Embryonic facial prominence (tissue), 1 donor: ENCODE measurements around the gene RAPGEF2.
"Not testable (repeated sequence)": the region's sequence is repeated elsewhere in the genome, so short reads cannot be mapped to it uniquely, and the experiment has no call there.

Source experiments
- DNase-seq: peaks from one replicate; pipeline ENCODE4 v3.0.0-alpha.2; 2016; ENCODE audit errors: extremely low spot score

The RAPGEF2 gene

DNA sequence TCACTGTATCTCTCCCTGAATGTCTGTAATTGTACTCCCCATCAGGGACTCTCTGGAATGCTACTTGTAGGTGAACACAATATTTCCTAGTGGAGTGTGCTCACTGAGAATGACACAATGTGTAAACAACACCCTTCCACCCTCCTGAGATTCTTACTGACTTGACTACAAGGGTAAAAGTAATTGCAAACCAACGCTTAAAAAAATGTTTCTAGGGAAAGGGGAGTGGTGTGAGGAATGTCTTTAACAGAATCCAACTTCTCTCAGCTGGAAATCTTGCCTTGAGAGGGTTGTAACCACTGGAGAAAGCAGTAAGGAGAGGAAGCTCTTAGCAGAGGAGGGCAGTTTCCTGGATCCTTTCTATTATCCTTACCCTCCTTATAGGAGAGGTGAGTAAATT is 5.1 kb upstream of the RAPGEF2 start:
- no peak for DNase-seq

DNA sequence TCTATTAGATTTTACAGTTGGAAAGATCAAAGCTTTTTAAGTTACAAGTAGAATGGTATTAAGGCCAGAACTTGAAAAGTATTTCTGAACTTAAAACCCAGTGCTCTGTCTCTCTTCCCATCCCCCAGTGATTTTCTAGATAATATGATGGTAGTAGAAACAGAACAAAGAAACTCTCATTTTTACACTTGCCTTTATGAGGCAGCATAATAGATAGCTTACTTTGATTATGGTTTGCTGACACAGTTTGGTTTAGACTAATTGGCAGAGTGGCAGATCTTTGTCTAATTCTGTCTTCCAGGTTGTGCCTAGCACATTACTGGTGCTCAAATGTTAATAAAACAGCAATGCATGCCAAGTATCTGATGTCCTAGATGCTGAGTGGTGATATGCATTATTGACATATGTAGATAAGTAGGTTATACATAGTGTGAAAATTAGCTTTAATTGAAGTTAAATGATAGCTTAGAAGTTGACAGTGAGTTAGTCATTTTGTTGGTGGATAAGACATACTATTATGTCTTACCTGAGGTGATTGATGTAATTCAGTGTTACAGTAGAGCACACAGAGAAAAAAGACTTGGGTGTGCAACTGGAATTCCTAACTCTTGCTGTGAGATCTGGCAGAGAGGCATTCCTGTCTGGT is 4.3 kb upstream of the RAPGEF2 start:
- no peak for DNase-seq

DNA sequence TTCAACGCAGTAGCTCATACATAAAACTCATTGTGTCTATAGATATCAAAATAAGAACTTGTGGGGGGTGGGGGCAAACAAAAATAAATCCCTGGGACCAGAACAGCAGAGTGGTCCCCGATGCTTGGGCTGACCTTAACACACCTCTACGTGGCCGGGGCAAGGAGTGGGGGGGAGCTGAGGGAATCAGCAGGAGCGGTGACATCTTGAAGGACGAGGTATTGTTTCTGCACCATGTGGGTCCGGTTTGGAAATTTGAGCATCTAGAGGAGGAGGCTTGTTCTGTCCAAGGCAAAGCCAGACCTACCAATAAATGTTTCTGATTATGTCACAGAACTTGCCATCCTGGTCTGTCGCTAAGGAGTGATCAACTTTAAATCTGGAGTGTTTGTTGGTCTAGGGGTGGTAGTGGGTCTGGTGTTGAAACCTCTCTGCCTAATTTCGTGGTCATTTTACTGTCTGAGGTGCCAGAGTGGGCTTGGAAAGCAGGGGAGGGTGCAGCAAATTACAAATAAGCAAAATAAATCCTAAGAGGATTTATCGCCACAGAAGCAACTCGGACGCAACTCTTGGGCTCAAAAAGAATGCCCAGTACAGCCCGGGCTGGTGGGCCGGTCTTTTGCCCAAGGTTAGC is 774 bp upstream of the RAPGEF2 start:
- DNase-seq: no peak

DNA sequence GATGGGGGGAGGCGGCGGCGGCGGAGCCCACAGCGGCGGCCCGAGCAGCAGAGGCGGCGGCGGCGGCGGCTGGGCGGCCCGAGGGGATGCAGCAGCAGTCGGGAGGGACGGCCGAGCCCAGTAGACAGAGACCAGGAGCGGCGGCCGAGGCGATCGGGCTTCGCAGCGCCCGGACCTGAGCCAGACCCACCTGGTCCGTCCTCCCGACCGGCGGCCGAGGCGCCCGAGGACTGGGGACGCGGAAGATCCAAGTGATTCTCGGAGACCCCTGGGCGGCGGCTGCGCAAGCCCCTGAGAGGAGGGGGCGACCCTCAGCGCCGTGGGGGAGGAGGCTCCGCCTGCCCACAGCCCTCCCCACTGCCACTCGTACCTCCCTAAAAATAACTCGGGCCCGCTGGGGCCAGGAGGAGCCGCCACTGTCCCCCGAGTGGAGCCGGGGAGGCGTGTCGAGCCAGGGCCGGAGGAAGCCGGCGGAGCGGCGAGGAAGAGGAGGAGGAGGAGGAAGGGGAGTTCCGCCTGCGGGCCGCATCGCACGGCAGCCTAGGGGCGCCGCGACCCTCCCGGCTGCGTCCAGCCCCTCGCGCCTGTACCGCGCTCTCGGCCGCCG is 608 bp downstream of the RAPGEF2 start:
- no peak for DNase-seq

DNA sequence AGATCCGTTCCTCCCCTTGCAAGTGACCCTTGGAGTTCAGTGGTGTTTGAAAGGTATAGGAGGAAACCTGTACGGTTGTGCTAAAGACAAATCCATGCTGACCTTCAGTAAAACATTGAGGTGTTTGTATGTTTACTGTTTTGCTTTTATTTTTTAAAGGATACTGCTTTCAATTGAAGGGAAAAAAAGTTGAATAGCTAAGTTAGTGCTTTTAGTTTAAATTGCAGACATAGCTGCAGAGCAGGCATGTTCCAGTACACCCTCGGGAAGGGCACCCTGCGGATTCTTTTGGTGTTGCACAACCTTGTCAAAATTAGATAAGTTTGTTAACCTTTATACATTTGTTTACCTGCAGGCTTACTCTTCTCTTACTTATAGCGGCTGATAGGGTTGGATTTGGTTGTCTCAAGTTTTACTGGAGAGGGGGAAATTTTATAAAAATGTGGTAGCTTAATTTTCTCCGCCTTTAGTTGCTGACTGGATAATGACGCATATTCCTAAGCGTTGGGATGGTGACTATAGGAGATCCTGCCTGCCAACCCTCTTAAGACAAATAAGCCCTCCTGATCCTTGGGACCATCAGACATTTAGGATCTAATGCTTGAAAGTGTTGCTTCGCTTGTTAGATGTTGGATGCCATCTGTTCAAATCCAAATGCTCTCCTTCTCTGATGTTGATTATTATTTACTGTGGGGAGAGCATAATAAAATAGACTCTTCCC is 2.0 kb downstream of the RAPGEF2 start:
- no peak for DNase-seq

DNA sequence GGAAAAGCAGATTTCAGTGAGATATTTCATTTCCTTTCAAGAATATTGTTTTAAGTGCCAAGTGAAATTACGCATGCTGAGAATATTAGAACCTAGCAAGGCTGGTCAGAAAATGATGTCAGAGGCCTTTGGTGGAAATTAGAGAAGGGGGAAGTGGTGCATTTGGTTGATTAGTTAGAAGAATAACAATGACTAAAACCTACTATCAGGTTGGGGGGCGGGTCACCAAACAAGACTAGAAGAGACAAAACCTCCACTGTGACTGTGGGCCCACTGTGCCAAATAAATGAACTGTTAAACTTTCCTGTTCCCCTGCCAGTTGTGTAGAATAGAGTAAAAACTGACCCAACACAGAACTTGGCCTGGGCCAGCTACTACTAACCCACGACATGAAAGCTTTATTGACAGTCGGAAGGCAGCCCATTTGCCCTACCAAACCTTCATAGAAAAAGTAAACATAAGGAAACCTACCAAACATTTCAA is 2.9 kb downstream of the RAPGEF2 start:
- DNase-seq: no peak

DNA sequence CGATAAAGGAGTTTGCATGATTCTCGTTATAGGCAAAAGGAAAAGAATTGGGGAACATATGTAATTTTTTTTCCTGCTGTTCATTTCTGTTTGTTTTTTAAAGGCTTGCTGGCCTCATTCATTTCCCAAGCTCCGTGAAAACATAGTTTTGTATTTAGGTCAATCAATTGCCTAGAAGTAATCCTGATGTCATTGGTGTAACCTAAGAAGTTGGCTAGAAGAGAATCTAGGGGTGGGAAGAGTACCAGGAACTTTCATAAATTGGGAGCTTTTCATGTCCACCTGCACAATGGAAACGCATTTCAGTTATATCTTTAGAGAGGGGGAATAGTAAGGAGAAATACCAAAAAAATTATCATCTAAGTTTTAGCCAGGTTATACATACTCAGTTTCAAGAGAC is 3.8 kb downstream of the RAPGEF2 start:
- DNase-seq: no peak

DNA sequence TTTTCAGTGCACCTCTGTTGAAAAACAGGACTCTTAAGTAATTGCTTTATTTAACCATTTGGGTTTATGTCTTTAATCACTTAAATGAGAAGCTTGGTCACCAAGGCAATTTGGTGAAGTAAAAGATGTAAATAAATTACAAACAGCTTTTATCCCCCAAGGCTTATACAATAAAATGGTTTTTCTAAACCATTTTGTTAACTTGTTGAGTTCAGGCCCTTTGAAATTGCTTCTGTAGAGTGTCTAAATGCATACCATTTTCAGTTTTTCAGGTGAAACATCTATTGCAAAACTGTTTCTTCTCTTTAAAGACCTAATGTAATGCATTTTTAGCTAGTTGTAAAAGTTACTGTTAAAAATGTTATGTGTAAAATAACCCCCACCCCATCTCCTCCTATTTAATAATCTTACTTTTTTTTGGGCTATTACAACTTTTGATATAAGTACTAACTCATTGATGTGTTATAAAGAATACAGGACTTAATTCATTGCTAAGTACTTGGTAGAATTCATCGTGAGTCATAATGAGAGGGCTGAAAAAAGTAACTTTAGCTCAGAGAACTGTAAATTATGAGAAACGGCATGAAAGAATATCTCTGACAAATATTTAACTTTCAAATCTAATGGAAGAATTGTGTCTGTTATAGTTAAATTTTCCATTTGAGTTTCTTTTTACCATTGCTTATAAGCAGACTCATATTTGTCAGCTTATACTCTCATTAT is 4.5 kb downstream of the RAPGEF2 start:
- no peak for DNase-seq

DNA sequence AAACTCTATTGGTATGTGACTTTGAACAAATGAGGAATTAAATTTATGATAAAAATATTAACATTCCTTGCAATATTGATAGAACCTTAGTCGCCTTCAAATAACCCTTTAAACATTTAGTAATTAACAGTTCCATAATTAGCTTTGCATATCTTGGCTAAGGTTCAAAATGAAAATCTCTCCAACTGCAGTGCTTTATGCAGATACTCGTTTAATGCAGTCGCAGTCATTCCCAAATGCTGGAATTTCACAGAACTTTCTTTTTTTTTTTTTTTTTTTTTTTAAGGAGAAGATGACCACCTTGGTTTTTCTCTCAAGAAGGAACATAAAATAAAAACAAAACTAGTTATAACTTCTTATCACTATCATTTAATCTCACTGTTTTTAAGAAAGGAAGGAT is 5.2 kb downstream of the RAPGEF2 start:
- no peak for DNase-seq

DNA sequence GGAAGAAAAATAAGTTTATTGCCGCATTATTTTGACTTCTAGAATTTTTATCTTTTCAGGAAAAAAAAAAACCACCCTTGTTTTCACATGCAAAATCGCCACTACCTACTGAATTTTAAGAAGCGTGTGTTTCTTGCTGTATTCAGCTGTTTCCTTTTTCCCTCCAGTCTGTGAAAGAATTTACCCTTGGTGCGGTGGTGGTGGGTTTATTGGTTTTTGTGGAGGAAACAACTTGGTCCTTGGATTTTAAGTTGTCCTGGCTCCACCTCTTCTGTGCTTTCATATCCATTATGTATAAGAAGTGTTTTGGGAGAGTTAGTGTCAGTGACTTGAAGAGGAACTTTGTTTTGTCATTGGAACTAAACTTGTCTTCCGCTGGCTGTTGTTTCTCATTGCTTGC is 8.1 kb downstream of the RAPGEF2 start:
- DNase-seq: no peak

DNA sequence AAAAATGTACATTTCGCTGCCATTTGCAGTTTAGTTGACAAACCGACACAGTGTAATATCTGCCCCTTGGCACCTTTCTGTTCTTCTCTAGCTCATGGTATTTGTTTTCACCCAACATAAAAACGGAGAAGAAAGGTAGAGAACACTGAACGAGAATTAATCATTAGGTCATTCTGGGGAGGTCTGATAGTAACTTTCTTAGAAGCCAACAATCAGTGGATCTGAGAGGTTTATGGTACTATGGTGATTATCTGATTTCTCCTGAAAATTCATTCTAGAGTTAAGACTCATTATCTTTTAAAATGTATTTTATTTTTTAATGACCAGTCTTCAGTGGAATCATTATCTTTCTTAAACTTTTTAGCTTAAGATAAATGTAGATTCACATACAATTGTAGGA is 8.5 kb downstream of the RAPGEF2 start:
- DNase-seq: no peak

DNA sequence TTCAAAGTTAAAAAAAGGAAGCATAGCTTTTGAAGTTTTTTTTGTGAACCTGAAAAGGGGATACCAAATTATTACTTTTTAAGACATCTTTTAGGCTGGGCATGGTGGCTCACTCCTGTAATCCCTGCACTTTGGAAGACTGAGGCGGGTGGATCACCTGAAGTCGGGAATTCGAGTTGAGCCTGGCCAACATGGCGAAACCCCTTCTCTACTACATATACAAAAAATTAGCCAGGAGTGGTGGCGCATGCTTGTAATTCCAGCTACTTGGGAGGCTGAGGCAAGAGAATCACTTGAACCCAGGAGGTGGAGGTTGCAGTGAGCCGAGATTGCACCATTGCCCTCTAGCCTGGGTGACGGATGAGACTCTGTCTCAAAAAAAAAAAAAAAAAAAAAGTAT is 10.5 kb downstream of the RAPGEF2 start:
- not testable (repeated sequence) for DNase-seq

DNA sequence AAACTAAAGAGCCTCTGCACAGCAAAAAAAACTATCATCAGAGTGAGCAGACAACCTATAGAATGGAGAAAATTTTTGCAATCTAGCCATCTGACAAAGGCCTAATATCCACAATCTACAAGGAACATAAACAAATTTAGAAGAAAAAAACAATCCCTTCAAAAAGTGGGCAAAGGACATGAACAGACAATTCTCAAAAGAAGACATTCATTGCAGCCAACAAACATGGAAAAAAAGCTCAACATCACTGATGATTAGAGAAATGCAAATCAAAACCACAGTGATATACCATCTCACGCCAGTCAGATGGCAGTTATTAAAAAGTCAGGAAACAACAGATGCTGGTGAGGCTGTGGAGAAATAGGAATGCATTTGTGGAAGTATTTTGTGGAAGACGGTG is 13.2 kb downstream of the RAPGEF2 start:
- not testable (repeated sequence) for DNase-seq

DNA sequence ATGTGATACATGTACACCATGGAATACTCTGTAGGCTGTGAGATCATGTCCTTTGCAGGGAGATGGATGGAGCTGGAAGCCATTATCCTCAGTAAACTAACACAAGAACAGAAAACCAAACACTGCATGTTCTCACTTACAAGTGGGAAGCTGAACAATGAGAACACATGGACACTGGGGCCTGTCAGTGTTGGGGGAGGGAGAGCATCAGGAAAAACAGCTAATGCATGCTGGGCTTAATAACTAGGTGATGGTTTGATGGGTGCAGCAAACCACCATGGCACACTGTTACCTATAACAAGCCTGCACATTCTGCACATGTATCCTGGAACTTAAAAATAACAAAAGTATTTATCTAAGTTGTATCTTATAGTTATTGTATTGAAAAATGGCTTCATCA is 13.8 kb downstream of the RAPGEF2 start:
- not testable (repeated sequence) for DNase-seq

DNA sequence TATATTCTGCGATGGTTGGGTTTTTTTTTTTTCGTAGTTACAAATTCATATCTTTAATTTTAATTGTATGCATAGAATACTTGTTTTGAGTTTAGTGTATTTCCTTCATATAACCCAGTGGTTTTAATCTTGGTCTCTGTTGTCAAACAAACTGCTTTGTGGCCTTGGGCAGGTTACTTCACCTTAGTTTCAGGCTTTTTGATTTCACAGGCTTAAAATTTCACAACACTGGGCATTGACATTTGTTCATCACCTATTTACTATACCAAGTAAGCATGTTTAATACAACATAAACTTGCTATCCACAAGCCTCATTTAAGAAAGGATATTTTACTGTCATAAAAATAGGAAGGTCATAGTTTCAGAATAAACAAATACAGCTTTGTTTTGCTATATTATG is 14.7 kb downstream of the RAPGEF2 start:
- DNase-seq: no peak

DNA sequence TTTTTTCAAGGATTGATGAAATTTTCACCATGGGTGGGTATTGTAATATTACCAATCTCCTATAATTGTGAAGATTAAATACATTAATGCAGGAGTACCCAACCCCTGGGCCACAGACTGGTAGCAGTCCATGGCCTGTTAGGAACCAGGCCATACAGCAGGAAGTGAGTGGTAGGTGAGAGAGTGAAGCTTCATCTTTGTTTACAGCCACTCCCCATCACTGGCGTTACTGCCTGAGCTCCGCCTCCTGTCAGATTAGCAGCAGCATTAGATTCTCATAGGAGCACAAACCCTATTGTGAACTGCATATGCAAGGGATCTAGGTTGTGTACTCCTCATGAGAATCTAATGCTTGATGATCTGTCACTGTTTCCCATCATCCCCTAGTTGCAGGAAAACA is 15.1 kb downstream of the RAPGEF2 start:
- DNase-seq: no peak

DNA sequence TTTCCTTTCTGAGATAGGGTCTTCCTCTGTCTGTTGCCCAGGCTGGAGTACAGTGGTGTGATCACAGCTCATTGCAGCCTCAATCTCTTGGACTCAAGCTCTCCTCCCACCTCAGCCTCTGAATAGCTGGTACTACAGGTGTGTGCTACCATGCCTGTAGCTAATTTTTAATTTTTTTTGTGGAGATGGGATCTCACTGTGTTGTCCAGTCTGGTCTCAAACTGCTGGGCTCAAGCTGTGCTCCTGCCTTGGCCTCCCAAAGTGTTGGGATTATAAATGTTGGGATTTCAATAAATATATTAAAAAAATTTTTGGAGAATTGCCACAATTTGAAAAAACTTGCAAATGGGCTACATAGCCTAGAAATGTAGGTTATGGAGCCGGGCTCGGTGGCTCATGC is 18.5 kb downstream of the RAPGEF2 start:
- no peak for DNase-seq

DNA sequence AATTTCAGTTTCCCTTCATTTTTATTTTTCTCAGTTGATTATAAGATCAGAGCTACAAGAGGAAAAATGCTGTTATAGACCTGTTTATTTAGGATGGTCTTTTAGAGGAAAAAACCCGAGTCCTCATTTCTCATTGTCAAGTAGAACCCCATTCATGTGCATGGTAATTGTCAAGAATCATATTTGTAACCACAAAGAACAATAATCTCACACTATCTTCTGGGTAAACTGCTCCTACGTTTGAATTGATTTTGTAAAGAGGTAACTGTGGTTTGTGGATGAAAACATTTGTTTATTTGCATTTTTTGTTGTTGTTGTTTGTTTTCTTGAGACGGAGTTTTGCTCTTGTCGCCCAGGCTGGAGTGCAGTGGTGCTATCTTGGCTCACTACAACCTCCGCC is 23.8 kb downstream of the RAPGEF2 start:
- DNase-seq: no peak

DNA sequence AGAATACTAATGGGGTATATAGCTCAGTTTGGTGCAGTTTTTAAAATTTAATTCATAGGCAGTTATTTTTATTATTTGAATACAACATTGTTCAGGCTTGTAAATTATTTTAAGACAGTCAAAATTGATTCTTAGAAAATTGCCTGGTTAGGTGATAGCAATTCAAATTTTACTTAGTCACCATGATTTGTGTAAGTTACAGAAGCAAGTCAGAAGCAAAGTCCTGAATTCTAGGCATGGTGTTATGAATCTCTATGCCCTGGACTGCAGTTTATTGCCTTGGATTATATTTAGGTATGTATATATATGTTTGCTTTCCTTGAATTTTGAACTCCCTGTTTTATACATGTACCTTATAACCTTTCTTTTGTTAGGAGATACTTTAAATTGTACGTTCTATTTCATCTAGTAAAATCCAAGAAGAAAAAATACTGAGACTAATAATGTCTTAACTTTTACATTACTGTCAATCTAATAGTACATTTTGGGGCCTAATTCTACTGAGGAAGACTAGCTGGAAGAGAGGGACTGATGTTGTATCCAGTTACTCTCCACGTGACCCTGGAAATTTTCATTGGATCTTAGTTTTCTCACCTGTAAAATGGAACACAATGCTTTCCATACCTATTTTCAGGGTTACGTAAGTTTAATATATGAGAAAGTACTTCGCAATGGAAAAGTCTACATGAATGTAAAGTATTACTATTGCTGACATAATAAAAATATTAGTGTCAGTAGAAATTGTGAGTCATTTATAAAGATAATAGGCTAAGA is 25.1 kb downstream of the RAPGEF2 start:
- no peak for DNase-seq

DNA sequence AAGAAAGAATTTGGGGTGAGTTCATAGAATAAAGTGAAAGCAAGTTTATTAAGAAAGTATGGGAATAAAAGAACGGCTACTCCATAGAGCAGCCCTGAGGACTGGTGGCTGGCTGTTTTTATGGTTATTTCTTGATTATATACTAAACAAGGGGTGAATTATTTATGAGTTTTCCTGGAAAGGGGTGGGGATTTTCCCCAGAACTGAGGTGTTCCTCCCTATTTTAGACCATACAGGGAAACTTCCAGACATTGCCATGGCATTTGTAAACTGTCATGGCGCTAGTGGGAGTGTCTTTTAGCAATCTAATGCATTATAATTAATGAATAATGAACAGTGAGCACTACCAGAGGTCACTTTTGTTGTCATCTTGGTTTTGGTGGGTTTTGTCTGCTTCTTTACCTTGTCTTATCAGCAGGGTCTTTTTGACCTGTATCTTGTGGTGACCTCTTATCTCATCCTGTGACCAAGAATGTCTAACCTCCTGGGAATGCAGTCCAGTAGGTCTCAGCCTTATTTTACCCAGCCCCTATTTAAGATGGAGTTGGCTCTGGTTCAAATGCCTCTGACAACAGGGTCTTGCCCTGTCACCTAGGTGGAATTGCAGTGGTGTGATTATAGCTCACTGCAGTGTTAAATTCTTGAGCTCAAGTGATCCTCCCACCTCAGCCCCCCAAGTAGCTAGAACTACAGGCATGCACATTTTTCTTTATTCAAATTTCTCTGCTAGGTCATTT is 27.1 kb downstream of the RAPGEF2 start:
- no peak for DNase-seq

DNA sequence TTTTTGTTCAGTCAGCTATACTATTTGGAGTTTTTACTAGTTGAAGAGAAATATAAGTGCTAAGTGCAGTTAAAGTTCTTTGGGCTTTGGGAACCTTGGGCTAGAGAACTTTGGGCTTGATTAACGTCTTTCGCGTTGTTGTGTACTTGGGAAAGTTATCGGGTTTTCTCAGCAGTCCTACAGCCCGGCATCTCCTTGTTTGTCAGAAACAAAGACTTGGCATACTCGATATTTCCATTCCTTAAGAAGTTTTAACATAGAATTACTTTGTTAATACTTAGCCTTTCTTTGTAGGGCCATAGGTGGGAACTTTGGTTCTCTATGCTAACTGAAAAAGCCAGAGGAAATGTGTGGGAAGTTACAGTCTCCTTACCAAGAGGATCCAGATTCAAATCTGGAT is 28.7 kb downstream of the RAPGEF2 start:
- DNase-seq: no peak
